Uterine smooth muscle cell (primary cell): ENCODE results near the gene CLTRN. TPM values are rescaled to one million over a fixed set of nuclear protein-coding genes. Genes with fewer than 3 reads are reported as not detected.

ENCODE experiments used
- total RNA-seq: library from RNA; depleted of rRNA; stranded (reverse); fragments of >200 nt; gene quantifications from 2 replicates; pipeline ENCODE4 v1.2.3, GENCODE V29; 2014

CLTRN gene
- total RNA-seq, result 0.12 TPM in 1 of 2 replicates, not detected in the other

GRCh38 chrX:15664487-15665444, at the start of gene CLTRN:
CLTRN (minus strand) TSS chrX:15664805; CDS start chrX:15664775, 30 bp downstream.

GRCh38 chrX:15600745-15601144, 63.9 kb downstream of the CLTRN start, which contains the start of gene ACE2:
ACE2 (minus strand) TSS chrX:15600960; CDS start chrX:15600911, 49 bp downstream.

Other genes with a start within 250 kb of the CLTRN start
- gene PIR, start 171.5 kb downstream of the CLTRN start, total RNA-seq, result 11.1 and 15.5 TPM in 2 replicates
- gene BMX, start 164.0 kb downstream of the CLTRN start, total RNA-seq, result 0.11 and 0.25 TPM in 2 replicates
- not detected in 2 replicates for gene ACE2, start 63.8 kb downstream of the CLTRN start, total RNA-seq
- gene CA5B, start 73.5 kb upstream of the CLTRN start, total RNA-seq, result 9.7 and 9.8 TPM in 2 replicates
- 6.1 and 9.0 TPM in 2 replicates for gene ZRSR2, start 125.7 kb upstream of the CLTRN start, total RNA-seq
- 85.2 and 126 TPM in 2 replicates for gene AP1S2, start 190.0 kb upstream of the CLTRN start, total RNA-seq